HG02588 (cell line): ENCODE measurements around the gene UFSP1.
A peak's percentile ranks its signal among the peaks of the same experiment; 100 is the strongest.
"Not testable (repeated sequence)": the region's sequence is repeated elsewhere in the genome, so short reads cannot be mapped to it uniquely, and the experiment has no call there.

Experiments used
- ATAC-seq: cut with Tn5 transposase; IDR thresholded peaks from one replicate; pipeline ENCODE4 v1.9.1; 2021; ENCODE audit warnings: mild to moderate bottlenecking, moderate library complexity; ENCODE audit not compliant: unreplicated experiment

UFSP1 gene

GRCh38 chr7:100860702-100861615, 28.6 kb downstream of the UFSP1 start:
- ATAC-seq: no peak

GRCh38 chr7:100859856-100860255, 29.7 kb downstream of the UFSP1 start:
- no peak for ATAC-seq

GRCh38 chr7:100856871-100857282, 32.6 kb downstream of the UFSP1 start:
- no peak for ATAC-seq

- no peak for ATAC-seq
Observed at GRCh38 chr7:100855515-100855914, 34.0 kb downstream of the UFSP1 start.

- ATAC-seq: not testable (repeated sequence)
Observed at GRCh38 chr7:100854899-100855298, 34.6 kb downstream of the UFSP1 start.

GRCh38 chr7:100854146-100854895, 35.2 kb downstream of the UFSP1 start:
- no peak for ATAC-seq

- peak; percentile 91 for ATAC-seq
Observed at GRCh38 chr7:100852048-100852872, 37.3 kb downstream of the UFSP1 start, which contains the start of gene SLC12A9. SLC12A9 (plus strand) TSS chr7:100852713; CDS start chr7:100854198, 1,485 bp downstream.

- no peak for ATAC-seq
Observed at GRCh38 chr7:100847360-100847759, 42.2 kb downstream of the UFSP1 start.

- ATAC-seq: no peak
Observed at GRCh38 chr7:100840470-100841100, 48.9 kb downstream of the UFSP1 start.

GRCh38 chr7:100839361-100839760, 50.2 kb downstream of the UFSP1 start:
- ATAC-seq: no peak
